RWPE1 (cell line): ENCODE data around the gene BMF.
A peak's percentile ranks its signal among the peaks of the same experiment; 100 is the strongest.

Experiments
- CTCF ChIA-PET: fragments of 350-600 bp; sonication (Branson Sonifier 250); formaldehyde crosslinking; extraction: SDS; loops from one replicate; lab custom pipeline; 2021; lab: Yijun Ruan, JAX
- POLR2A ChIA-PET: fragments of 400-600 bp; formaldehyde crosslinking; extraction: SDS; loops from one replicate; lab custom pipeline; 2020; ENCODE audit warnings: antibody characterized with exemption; ENCODE audit not compliant: low non-redundant PET; lab: Yijun Ruan, JAX
- DNase-seq: peaks from one replicate; pipeline ENCODE4 v3.0.0; 2012; ENCODE audit warnings: low spot score
- H3K27ac ChIP-seq: fragments of 450-650 bp; 2 replicates; pipeline ENCODE4 v1.5.1; 2017
- TF ChIP-seq, protein P1 (sequence below): fragments of 450-650 bp; conservative IDR thresholded peaks from 2 replicates; pipeline ENCODE4 v1.5.1; 2017; ENCODE audit warnings: low read depth, mild to moderate bottlenecking

Gene BMF

GRCh38 chr15:40103864-40104271 is 4.8 kb downstream of the BMF start:
- ChIA-PET POLR2A (interaction anchor here (1.0 kb wide), 1 partner anchor 11 kb away, joined by 6 read pairs; no protein-coding TSS in a partner anchor), CTCF (interaction anchor here (0.5 to 2.6 kb wide), 20 partner anchors 11 to 170 kb away, joined by 3 to 23 read pairs (median 4); partner anchors contain the start of gene SRP14)
- no peak for DNase-seq
- peak overlapping the region; percentile 94 for H3K27ac ChIP-seq
- TF ChIP-seq, protein P1, sequence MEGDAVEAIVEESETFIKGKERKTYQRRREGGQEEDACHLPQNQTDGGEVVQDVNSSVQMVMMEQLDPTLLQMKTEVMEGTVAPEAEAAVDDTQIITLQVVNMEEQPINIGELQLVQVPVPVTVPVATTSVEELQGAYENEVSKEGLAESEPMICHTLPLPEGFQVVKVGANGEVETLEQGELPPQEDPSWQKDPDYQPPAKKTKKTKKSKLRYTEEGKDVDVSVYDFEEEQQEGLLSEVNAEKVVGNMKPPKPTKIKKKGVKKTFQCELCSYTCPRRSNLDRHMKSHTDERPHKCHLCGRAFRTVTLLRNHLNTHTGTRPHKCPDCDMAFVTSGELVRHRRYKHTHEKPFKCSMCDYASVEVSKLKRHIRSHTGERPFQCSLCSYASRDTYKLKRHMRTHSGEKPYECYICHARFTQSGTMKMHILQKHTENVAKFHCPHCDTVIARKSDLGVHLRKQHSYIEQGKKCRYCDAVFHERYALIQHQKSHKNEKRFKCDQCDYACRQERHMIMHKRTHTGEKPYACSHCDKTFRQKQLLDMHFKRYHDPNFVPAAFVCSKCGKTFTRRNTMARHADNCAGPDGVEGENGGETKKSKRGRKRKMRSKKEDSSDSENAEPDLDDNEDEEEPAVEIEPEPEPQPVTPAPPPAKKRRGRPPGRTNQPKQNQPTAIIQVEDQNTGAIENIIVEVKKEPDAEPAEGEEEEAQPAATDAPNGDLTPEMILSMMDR: no peak

DNA sequence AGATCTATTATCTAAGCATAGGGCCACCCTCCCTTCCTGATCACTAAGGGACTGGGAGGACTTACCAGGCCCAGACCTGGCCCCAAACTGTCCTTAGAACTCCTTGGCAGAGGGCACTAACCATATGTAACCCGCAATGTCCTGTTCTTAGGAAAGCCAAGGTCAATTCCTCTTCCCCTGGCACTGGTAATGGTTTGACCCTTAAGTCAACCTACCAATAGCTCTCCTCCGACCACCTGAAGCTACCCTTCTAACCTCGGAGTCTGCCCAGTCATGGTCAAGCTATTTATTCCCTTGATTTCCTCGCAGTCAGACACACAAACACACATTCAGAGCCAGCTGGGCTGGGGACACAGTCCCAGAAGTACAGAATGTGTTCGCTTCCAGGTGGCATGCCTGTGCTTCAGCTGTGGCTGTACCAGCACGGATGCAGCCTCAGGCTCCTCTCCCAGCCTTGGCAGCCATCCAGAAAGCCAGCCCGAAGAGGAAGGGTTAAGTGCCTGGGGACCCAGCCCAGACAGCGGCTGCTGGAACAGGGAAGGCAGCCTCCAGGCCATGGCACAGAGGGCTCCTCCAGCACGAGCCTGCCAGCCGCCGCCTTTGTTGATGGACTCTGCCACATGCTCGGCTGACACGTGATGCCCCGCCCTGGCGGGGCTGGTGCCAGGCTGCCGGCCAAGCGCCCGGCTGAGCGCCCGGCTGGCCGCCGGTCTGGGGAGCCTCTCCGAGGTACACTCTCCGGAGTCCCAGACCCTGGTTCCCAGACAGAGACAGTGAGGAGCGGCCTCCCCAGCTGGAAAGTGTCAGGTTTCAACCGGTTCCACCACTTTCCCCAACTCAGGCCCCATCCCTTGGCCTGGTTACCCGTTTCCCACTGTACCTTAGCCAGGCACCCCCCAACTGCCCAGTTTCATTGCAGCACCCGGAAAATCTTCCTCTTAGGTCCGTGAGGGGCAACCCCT is 5.5 kb downstream of the BMF start:
- POLR2A ChIA-PET: no interaction called here
- DNase-seq: peak; percentile 98
- peak overlapping the region; percentile 94 for H3K27ac ChIP-seq
- CTCF ChIA-PET: interaction anchor here (0.6 to 2.6 kb wide), 10 partner anchors 12 to 233 kb away, joined by 3 to 20 read pairs (median 3); partner anchors contain the start of gene SRP14
- TF ChIP-seq, protein P1: no peak

- TF ChIP-seq, protein P1: no peak
- H3K27ac ChIP-seq: no peak overlapping the region
- DNase-seq: no peak
- POLR2A ChIA-PET: no interaction called here
- CTCF ChIA-PET: interaction anchor here (0.6 to 1.5 kb wide), 6 partner anchors 14 to 189 kb away, joined by 3 to 7 read pairs (median 3); no protein-coding TSS in a partner anchor
Observed at GRCh38 chr15:40100947-40101905, 7.5 kb downstream of the BMF start.

DNA sequence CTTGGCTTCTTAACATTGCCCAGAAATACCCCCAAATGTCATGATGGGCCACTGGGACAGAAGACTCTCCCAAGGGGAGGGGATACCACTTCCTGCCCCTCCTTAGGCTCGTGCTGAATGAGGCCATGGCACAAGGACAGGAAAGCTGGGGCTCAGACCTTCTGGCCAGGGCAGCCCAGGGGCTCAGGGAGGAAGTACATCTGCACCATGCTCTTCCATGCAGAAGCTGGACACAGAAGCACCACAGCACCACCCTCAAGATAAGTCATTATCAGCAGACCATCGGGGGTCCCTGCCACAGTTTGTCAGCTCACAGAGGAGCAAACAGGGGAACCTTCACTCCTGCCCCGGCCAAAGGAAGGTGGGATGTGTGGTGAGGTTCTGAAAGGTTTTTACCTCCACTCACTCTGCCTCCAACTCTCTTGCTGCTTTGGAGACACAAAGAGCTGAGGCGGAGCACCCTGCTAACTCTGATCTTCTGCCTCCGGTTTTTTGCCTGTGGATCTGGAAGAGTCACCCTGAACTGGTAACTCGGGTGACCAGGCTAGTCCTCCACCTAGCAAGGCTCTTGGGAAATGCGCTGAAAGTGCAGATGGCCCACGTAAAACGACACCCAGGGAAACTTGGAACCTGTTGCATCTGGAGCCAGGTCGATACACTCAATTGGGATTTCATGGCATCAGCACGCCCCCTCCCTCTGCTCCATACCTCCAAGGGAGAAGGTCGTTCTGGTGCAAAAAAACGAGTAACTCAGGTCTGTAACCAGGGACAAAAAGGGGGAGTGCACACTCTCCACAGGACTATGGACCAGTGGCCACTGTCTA is 8.3 kb downstream of the BMF start:
- H3K27ac ChIP-seq: no peak overlapping the region; the same call in 1 of the 2 replicates
- DNase-seq: no peak
- CTCF ChIA-PET: interaction anchor here (1.2 kb wide), 1 partner anchor 18 kb away, joined by 7 read pairs; no protein-coding TSS in a partner anchor

DNA sequence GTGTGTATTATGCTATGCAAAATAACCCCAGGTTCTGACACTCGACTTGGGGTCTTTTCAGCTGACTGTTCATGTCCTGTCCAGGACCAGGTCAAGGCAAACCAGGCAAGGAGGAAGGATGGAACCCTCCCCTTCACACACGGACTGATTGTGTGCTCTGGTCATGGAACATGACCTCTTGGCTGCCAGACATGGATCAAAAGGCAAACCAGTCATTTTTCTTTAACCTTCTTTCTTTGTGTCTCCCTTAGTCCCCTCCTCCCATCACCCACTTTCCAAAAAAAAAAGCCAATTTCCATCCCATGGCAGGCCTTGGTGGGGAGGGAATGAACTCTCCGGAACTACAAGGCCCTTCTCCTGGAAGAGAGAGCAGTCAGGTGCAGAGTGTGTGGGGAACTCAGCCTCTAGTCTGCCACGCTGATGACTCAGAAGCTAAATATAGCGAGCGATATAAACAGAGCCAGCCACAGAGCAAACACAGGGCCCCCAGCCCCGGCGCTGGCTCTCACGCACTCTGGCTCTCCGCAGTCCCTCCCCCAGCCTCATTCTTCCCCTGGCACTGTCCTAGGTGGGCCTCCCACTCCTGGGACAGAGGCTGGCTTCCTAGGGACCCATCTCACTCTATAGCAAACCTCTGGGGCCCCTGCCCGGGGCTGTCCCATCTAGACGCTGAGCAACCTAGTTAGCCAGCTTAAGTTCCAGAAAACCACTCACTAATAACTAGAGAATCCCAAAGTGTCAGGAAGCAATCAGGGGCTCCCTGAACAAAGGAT is 10.0 kb downstream of the BMF start:
- peak overlapping the region; percentile 78 for H3K27ac ChIP-seq
- POLR2A ChIA-PET: interaction anchor here (0.6 to 0.9 kb wide), 2 partner anchors 32 to 59 kb away, joined by 3 read pairs; no protein-coding TSS in a partner anchor
- TF ChIP-seq, protein P1: no peak
- CTCF ChIA-PET: interaction anchor here (0.6 to 1.9 kb wide), 3 partner anchors 15 to 182 kb away, joined by 3 to 7 read pairs (median 4); no protein-coding TSS in a partner anchor
- peak; percentile 85 for DNase-seq

More for the DNA sequence above, 8.3 kb downstream of the BMF start:
- POLR2A ChIA-PET: interaction anchor here (0.7 kb wide), 1 partner anchor 94 kb away, joined by 8 read pairs; no protein-coding TSS in a partner anchor
- TF ChIP-seq, protein P1: no peak
